ENCODE measurements around the gene PATJ.
"Not testable (repeated sequence)": the region's sequence is repeated elsewhere in the genome, so short reads cannot be mapped to it uniquely, and the experiment has no call there.

The PATJ gene

GRCh38 chr1:61951731-61952580, 209.7 kb downstream of the PATJ start:
- DNase-seq, result no peak

GRCh38 chr1:61952675-61953074, 210.4 kb downstream of the PATJ start:
- DNase-seq, result no peak

- DNase-seq, result no peak
These were observed 211.0 kb downstream of the PATJ start for GRCh38 chr1:61953076-61953789.

GRCh38 chr1:61953790-61954150, 211.5 kb downstream of the PATJ start:
- no peak for DNase-seq

GRCh38 chr1:61955261-61955660, 213.0 kb downstream of the PATJ start:
- no peak for DNase-seq

GRCh38 chr1:61956016-61956645, 213.9 kb downstream of the PATJ start:
- DNase-seq, result no peak

- no peak for DNase-seq
These were observed 214.5 kb downstream of the PATJ start for GRCh38 chr1:61956784-61957183.

GRCh38 chr1:61961009-61961408, 218.7 kb downstream of the PATJ start:
- DNase-seq, result no peak

- DNase-seq, result no peak
These were observed 220.4 kb downstream of the PATJ start for GRCh38 chr1:61962631-61963030.

- not testable (repeated sequence) for DNase-seq
These were observed 224.4 kb downstream of the PATJ start for GRCh38 chr1:61966450-61967225.

GRCh38 chr1:61967750-61968149, 225.5 kb downstream of the PATJ start:
- DNase-seq, result no peak

GRCh38 chr1:61968869-61969268, 226.6 kb downstream of the PATJ start:
- no peak for DNase-seq

GRCh38 chr1:61973100-61973837, 231.0 kb downstream of the PATJ start:
- DNase-seq, result no peak

- DNase-seq, result no peak
These were observed 233.4 kb downstream of the PATJ start for GRCh38 chr1:61975638-61976037.

GRCh38 chr1:61976566-61976965, 234.3 kb downstream of the PATJ start:
- no peak for DNase-seq

- DNase-seq, result no peak
These were observed 236.5 kb downstream of the PATJ start for GRCh38 chr1:61978796-61979195.

GRCh38 chr1:61979729-61980128, 237.4 kb downstream of the PATJ start:
- DNase-seq, result no peak

- no peak for DNase-seq
These were observed 238.3 kb downstream of the PATJ start for GRCh38 chr1:61980561-61980960.

- DNase-seq, result no peak
These were observed 239.8 kb downstream of the PATJ start for GRCh38 chr1:61981870-61982660.

GRCh38 chr1:61983236-61983635, 241.0 kb downstream of the PATJ start:
- no peak for DNase-seq

- DNase-seq, result no peak
These were observed 250.0 kb downstream of the PATJ start for GRCh38 chr1:61992257-61992656.

Measured in right hindlimb (tissue), 1 donor.